ENCODE data around the gene ANTXR2.

Gene ANTXR2

GRCh38 chr4:80079255-80079923 lies 6.4 kb upstream of the ANTXR2 start:
- no peaks in the 10 kb centered on the region for H3K27me3 ChIP-seq
- no peaks in the 10 kb centered on the region for H3K4me1 ChIP-seq
- TF ChIP-seq CTCF (IDR thresholded peaks at IDR 0.05; ENCODE audit: low read depth, low read length), result no peak
- no peaks in the 10 kb centered on the region for H3K36me3 ChIP-seq
- no peak for DNase-seq
- no peaks in the 10 kb centered on the region for H3K9me3 ChIP-seq
- H3K4me3 ChIP-seq (ENCODE audit: low read depth, low read length), result no peak overlapping the region

GRCh38 chr4:80078346-80079092 lies 5.5 kb upstream of the ANTXR2 start:
- no peaks in the 10 kb centered on the region for H3K27me3 ChIP-seq
- no peaks in the 10 kb centered on the region for H3K36me3 ChIP-seq
- DNase-seq, result no peak
- no peaks in the 10 kb centered on the region for H3K9me3 ChIP-seq
- no peak for TF ChIP-seq CTCF (IDR thresholded peaks at IDR 0.05; ENCODE audit: low read depth, low read length)
- 0 out of 2 replicates have a peak, but pooled peaks cover 3% of the 10 kb centered on the region for H3K4me1 ChIP-seq
- no peak overlapping the region for H3K4me3 ChIP-seq (ENCODE audit: low read depth, low read length)

GRCh38 chr4:80077639-80078038 lies 4.6 kb upstream of the ANTXR2 start:
- Histone ChIP-seq H3K4me1 (0 out of 2 replicates have a peak, but pooled peaks cover 3% of the 10 kb centered on the region), H3K36me3 (no peaks in the 10 kb centered on the region), H3K27me3 (no peaks in the 10 kb centered on the region), H3K9me3 (no peaks in the 10 kb centered on the region), H3K4me3 (ENCODE audit: low read depth, low read length) (no peak overlapping the region)
- no peak for TF ChIP-seq CTCF (IDR thresholded peaks at IDR 0.05; ENCODE audit: low read depth, low read length)
- no peak for DNase-seq

GRCh38 chr4:80076681-80077080 lies 3.7 kb upstream of the ANTXR2 start:
- no peak overlapping the region for H3K4me3 ChIP-seq (ENCODE audit: low read depth, low read length)
- H3K4me1 ChIP-seq, result 0 out of 2 replicates have a peak, but pooled peaks cover 3% of the 10 kb centered on the region
- H3K27me3 ChIP-seq, result no peaks in the 10 kb centered on the region
- no peak for DNase-seq
- no peaks in the 10 kb centered on the region for H3K9me3 ChIP-seq
- H3K36me3 ChIP-seq, result no peaks in the 10 kb centered on the region
- no peak for TF ChIP-seq CTCF (IDR thresholded peaks at IDR 0.05; ENCODE audit: low read depth, low read length)

GRCh38 chr4:80075995-80076675 lies 3.1 kb upstream of the ANTXR2 start:
- DNase-seq, result no peak
- no peak for TF ChIP-seq CTCF (IDR thresholded peaks at IDR 0.05; ENCODE audit: low read depth, low read length)
- H3K4me1 ChIP-seq, result peaks cover 7% of the 10 kb centered on the region
- H3K9me3 ChIP-seq, result no peaks in the 10 kb centered on the region
- no peaks in the 10 kb centered on the region for H3K36me3 ChIP-seq
- no peaks in the 10 kb centered on the region for H3K27me3 ChIP-seq
- no peak overlapping the region for H3K4me3 ChIP-seq (ENCODE audit: low read depth, low read length)

All from BE2C (cell line).